ENCODE measurements around the gene KCNQ2.

DNA sequence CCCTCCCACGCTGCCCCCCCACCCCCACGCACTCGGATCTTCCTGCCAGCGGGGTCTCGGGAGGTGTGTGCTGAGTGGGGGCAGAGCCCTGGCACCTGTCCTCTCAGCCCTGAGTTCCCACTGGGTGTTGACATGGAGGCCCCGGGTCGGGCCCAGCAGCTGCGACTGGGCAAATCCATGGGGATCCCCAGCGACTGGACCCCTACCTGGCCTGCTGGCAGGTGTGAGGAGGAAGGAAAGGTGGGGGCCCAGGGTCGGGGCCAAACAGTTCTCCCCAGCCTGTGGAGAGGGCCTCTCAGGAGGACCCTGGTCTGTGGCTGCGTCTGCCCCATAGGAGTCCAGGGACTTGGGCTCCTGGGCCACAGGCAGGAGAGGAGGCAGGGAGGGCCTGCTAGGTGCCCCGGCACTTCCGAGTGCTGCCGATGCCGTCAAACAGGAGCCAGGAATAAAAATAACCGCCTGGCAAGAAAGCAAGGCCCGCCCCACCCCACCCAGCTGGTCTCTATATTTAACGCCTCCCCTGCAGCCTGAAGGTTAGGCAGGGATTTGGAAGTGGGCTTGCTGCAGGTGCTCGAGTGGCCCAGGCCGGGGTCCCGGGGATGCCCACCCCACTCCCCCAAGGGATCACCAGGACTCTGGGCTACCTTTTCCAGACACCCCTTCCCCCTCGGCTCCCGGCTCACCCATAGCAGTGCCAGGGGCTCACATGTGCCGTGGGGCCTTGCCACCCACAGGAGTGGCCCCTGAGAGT lies 27.9 kb upstream of the KCNQ2 start:
- TF ChIP-seq TEAD4 (IDR thresholded peaks at IDR 0.05) (no peak), EP300 (IDR thresholded peaks at IDR 0.05; ENCODE audit: borderline replicate concordance) (no peak), EGR1 (IDR thresholded peaks at IDR 0.05) (no peak), TAF1 (IDR thresholded peaks at IDR 0.05; ENCODE audit: low read depth) (no peak)
- TF ChIP-seq, protein P1, sequence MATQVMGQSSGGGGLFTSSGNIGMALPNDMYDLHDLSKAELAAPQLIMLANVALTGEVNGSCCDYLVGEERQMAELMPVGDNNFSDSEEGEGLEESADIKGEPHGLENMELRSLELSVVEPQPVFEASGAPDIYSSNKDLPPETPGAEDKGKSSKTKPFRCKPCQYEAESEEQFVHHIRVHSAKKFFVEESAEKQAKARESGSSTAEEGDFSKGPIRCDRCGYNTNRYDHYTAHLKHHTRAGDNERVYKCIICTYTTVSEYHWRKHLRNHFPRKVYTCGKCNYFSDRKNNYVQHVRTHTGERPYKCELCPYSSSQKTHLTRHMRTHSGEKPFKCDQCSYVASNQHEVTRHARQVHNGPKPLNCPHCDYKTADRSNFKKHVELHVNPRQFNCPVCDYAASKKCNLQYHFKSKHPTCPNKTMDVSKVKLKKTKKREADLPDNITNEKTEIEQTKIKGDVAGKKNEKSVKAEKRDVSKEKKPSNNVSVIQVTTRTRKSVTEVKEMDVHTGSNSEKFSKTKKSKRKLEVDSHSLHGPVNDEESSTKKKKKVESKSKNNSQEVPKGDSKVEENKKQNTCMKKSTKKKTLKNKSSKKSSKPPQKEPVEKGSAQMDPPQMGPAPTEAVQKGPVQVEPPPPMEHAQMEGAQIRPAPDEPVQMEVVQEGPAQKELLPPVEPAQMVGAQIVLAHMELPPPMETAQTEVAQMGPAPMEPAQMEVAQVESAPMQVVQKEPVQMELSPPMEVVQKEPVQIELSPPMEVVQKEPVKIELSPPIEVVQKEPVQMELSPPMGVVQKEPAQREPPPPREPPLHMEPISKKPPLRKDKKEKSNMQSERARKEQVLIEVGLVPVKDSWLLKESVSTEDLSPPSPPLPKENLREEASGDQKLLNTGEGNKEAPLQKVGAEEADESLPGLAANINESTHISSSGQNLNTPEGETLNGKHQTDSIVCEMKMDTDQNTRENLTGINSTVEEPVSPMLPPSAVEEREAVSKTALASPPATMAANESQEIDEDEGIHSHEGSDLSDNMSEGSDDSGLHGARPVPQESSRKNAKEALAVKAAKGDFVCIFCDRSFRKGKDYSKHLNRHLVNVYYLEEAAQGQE (IDR thresholded peaks at IDR 0.05; ENCODE audit: low read depth), result no peak
